Measurements from ENCODE around the gene IGFBP3. TPM values are rescaled to one million over a fixed set of nuclear protein-coding genes. Genes with fewer than 3 reads are reported as not detected.

The IGFBP3 gene
- total RNA-seq, 1 donor from 2014 or later, result 22.0 TPM

- no peaks in the 10 kb centered on the region for H3K27me3 ChIP-seq
- no peak overlapping the region for H3K4me3 Mint-ChIP-seq
Measured at GRCh38 chr7:45968856-45969541, 47.9 kb upstream of the IGFBP3 start.

GRCh38 chr7:45968312-45968711 is 47.2 kb upstream of the IGFBP3 start:
- no peaks in the 10 kb centered on the region for H4K20me1 ChIP-seq (ENCODE audit: low read depth)
- H3K9ac ChIP-seq, result no peak overlapping the region
- no peaks in the 10 kb centered on the region for H3K9me3 ChIP-seq (ENCODE audit: low read depth)
- no peak overlapping the region for H3K4me3 ChIP-seq
- H3K4me3 Mint-ChIP-seq, result no peak overlapping the region
- TF ChIP-seq CTCF (IDR thresholded peaks at IDR 0.05), result no peak
- TF ChIP-seq EZH2 (IDR thresholded peaks at IDR 0.05), result no peak
- TF ChIP-seq EZH2phosphoT487 (IDR thresholded peaks at IDR 0.05), result no peak
- H3K36me3 Mint-ChIP-seq, result no peaks in the 10 kb centered on the region
- no peak overlapping the region for H3K4me2 ChIP-seq
- H3F3A ChIP-seq (ENCODE audit: low read depth), result no peaks in the 10 kb centered on the region
- H2AFZ ChIP-seq (replicated peaks), result no peak overlapping the region
- H3K27ac ChIP-seq, result no peak overlapping the region
- DNase-seq (ENCODE audit: low spot score), result no peak
- H3K9me3 Mint-ChIP-seq, result peaks cover 3% of the 10 kb centered on the region
- H3K27ac Mint-ChIP-seq, result no peak overlapping the region
- H3K4me1 Mint-ChIP-seq, result no peaks in the 10 kb centered on the region
- no peaks in the 10 kb centered on the region for H3K36me3 ChIP-seq
- no peaks in the 10 kb centered on the region for H3K4me1 ChIP-seq
- no peaks in the 10 kb centered on the region for H3K27me3 ChIP-seq
- H3K79me2 ChIP-seq (ENCODE audit: low read depth), result no peaks in the 10 kb centered on the region
- peaks cover 14% of the 10 kb centered on the region for H3K27me3 Mint-ChIP-seq (ENCODE audit: insufficient read depth, low read depth)

More at GRCh38 chr7:45968856-45969541, 47.9 kb upstream of the IGFBP3 start:
- Histone ChIP-seq H3K36me3 (no peaks in the 10 kb centered on the region), H3F3A (ENCODE audit: low read depth) (no peaks in the 10 kb centered on the region), H3K4me2 (no peak overlapping the region), H3K4me1 (no peaks in the 10 kb centered on the region), H3K79me2 (ENCODE audit: low read depth) (no peaks in the 10 kb centered on the region), H4K20me1 (ENCODE audit: low read depth) (no peaks in the 10 kb centered on the region), H3K9me3 (ENCODE audit: low read depth) (no peaks in the 10 kb centered on the region), H3K9ac (no peak overlapping the region), H3K4me3 (no peak overlapping the region), H3K27ac (no peak overlapping the region), H2AFZ (replicated peaks) (no peak overlapping the region)
- H3K4me1 Mint-ChIP-seq, result no peaks in the 10 kb centered on the region
- H3K9me3 Mint-ChIP-seq, result peaks cover 3% of the 10 kb centered on the region
- peaks cover 14% of the 10 kb centered on the region for H3K27me3 Mint-ChIP-seq (ENCODE audit: insufficient read depth, low read depth)
- no peak for DNase-seq (ENCODE audit: low spot score)
- no peak overlapping the region for H3K27ac Mint-ChIP-seq
- H3K36me3 Mint-ChIP-seq, result no peaks in the 10 kb centered on the region
- no peak for TF ChIP-seq CTCF (IDR thresholded peaks at IDR 0.05)
- TF ChIP-seq EZH2phosphoT487 (IDR thresholded peaks at IDR 0.05), result no peak
- TF ChIP-seq EZH2 (IDR thresholded peaks at IDR 0.05), result no peak

GRCh38 chr7:45967591-45968157 is 46.6 kb upstream of the IGFBP3 start:
- no peak overlapping the region for H3K4me3 Mint-ChIP-seq
- no peak overlapping the region for H3K4me2 ChIP-seq
- no peaks in the 10 kb centered on the region for H3K79me2 ChIP-seq (ENCODE audit: low read depth)
- H2AFZ ChIP-seq (replicated peaks), result no peak overlapping the region
- no peaks in the 10 kb centered on the region for H3K36me3 Mint-ChIP-seq
- no peak overlapping the region for H3K9ac ChIP-seq
- TF ChIP-seq CTCF (IDR thresholded peaks at IDR 0.05), result no peak
- TF ChIP-seq EZH2 (IDR thresholded peaks at IDR 0.05), result no peak
- no peak for TF ChIP-seq EZH2phosphoT487 (IDR thresholded peaks at IDR 0.05)
- no peaks in the 10 kb centered on the region for H3F3A ChIP-seq (ENCODE audit: low read depth)
- no peak overlapping the region for H3K27ac Mint-ChIP-seq
- no peak overlapping the region for H3K27ac ChIP-seq
- H3K9me3 ChIP-seq (ENCODE audit: low read depth), result no peaks in the 10 kb centered on the region
- H3K9me3 Mint-ChIP-seq, result peaks cover 1% of the 10 kb centered on the region
- H3K4me1 ChIP-seq, result no peaks in the 10 kb centered on the region
- H3K27me3 Mint-ChIP-seq (ENCODE audit: insufficient read depth, low read depth), result peaks cover 11% of the 10 kb centered on the region
- H3K27me3 ChIP-seq, result no peaks in the 10 kb centered on the region
- no peaks in the 10 kb centered on the region for H3K36me3 ChIP-seq
- DNase-seq (ENCODE audit: low spot score), result no peak
- H4K20me1 ChIP-seq (ENCODE audit: low read depth), result no peaks in the 10 kb centered on the region
- no peak overlapping the region for H3K4me3 ChIP-seq
- no peaks in the 10 kb centered on the region for H3K4me1 Mint-ChIP-seq
